Inflammatory macrophage (primary cell): ENCODE results near the gene CCDC183.
"Not testable (repeated sequence)": the region's sequence is repeated elsewhere in the genome, so short reads cannot be mapped to it uniquely, and the experiment has no call there.

Experiments
- DNase-seq, 2 donors: peaks; one replicate each; pipeline ENCODE4 v3.0.0-alpha.2; 2020 to 2022

Gene CCDC183

DNA sequence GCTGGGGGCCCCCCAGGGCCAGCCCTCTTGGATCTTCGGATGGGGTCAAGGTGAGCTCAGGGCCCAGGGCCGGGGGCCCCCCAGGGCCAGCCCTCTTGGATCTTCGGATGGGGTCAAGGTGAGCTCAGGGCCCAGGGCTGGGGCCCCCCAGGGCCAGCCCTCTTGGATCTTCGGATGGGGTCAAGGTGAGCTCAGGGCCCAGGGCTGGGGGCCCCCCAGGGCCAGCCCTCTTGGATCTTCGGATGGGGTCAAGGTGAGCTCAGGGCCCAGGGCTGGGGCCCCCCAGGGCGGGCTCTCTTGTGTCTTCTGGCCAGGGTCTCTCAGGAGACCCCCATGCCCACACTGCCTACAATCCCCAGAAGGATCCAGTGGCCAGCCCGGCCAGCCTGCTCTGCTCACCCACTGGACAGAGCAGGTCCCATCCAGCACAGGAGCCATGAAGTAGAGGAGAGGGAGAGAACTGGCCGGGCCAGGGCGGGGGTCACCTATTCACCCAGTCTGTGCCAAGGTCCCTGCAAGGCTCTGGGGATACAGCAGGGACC is 6.9 kb downstream of the CCDC183 start:
- not testable (repeated sequence) for DNase-seq

DNA sequence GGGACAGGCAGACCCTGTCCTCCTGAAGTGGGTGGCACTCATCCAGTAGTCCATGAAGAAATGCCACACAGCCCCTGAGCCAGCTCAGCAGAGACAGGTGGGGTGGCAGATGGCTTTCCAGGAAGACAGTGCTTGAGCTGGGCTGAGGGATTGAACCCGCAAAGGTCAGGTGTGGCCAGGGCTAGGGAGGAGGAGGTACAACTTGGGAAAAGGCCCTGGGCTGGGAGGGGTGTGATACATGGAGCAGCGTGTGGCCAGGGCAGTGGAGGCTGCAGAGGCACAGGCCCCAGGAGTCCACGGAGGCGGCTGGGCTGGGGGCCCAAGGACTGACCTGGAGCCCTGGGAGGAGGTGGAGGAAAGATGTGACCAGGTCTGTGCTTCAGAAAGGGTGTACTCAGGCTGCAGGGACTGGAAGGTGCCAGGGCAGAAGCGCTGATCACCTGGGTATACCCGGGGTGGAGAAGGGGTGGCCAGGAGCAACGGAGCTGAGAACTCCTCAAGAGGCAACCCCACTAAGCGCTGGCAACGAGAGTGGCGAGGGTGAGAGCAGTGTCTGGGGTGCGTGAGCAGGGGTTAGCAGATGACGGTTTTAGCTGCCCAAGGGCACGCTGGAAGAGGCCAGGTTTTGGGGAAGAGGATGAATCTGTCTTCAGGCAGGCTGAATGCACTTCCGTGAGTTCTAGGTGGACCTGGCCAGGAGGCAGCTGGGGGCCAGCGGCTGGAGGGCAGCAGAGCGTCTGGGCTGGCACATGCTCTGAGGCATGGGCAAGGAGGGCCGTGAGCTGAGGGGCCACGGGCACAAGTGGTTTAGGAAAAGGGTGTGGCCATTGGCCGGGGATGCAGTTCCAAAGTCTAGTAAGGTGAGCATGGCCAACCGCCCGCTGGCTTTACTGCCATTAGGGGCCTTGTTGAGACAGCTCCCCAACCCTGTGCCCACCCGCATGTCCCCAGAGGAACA is 7.7 kb downstream of the CCDC183 start:
- no peak for DNase-seq

DNA sequence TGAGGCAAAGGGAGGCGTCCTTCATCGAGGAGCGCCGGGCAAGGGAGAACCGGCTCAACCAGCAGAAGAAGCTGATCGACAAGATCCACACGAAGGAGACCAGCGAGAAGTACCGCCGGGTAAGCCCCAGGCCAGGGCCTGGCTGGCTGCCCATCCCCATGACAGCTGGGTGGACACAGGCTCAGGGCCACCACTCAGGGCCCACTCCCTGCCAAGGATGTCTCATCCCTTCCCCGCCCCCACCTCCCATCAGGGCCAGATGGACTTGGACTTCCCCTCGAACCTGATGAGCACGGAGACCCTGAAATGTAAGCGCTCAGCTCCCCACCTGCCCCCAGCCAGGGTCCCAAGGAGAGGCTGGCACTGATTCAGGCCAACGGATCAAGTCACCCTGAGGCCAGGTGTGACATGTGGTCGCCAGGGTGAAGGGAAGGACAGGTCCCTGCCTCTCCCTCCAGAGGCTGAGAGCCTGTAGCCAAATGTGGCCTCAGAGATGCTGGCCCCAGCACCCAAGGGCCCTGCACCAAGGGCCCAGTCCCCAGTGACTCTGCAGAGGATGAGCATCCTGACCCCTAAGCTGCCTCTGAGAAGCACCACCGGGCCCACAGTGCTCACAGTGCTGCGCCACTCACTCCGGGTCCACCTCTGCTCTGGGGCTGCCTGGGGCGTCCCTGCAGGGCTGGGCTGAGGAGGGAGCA is 8.5 kb downstream of the CCDC183 start:
- no peak for DNase-seq

DNA sequence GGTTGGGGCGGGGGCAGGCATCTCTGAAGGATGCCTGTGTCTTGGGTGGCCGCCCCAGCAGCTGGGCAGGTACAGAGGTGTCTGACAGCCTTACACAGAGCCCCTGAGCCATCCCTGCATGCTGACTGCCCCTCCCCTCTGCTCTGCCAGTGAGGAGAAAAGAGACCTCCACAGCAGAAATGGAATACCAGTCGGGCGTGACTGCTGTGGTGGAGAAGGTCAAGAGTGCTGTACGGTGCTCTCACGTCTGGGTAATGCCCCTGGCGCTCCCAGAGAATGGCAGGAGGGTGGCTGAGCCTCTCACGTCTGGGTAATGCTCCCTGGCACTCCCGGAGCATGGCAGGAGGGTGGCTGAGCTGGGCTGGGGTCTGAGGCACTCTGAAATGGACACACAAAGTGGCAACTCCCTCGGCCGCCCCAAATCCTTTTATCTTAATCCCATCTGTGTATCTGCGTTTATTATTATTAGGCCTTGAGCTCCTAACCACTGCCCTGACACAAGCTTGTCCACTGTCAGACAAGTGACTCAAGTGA is 9.1 kb downstream of the CCDC183 start:
- no peak for DNase-seq

DNA sequence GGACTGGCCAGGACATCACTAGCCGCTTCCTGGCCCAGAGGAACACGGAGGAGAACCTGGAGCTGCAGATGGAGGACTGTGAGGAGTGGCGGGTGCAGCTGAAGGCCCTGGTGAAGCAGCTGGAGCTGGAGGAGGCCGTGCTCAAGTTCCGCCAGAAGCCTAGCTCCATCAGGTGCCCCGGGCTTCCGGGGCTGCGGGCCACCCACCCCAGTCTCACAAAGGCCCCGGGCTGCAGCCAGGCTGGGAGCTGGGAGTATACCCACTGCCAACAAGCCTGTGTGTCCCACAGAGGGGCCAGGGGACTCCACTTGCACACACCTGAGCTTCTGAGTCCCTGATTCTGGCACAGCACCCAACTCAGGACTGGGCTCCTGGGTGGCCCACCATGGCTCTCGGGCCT is 9.9 kb downstream of the CCDC183 start:
- DNase-seq, result no peak

DNA sequence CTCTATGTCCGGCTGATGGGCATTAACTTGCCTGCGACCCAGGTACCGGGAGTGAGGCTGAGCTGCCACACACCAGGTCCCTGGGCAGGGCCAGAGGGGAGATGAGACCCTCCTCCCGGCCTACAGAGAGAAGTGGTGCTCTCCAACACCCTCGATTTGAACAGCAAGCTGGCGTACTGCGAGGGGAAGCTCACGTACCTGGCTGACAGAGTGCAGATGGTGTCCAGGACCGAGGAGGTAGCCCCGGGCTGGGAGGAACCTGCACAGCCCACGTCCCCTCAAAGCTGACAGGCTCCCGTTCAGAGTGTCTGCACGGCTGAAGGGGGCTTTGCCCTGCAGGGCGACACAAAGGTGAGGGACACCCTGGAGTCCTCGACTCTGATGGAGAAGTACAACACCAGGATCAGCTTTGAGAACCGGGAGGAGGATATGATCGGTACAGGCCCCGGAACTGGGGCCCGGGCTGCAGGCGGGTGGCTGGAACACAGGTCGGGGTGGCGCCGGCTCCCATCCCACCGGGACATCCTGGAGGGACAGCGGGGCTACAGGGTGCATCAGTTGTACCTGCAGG is 10.6 kb downstream of the CCDC183 start:
- no peak for DNase-seq

DNA sequence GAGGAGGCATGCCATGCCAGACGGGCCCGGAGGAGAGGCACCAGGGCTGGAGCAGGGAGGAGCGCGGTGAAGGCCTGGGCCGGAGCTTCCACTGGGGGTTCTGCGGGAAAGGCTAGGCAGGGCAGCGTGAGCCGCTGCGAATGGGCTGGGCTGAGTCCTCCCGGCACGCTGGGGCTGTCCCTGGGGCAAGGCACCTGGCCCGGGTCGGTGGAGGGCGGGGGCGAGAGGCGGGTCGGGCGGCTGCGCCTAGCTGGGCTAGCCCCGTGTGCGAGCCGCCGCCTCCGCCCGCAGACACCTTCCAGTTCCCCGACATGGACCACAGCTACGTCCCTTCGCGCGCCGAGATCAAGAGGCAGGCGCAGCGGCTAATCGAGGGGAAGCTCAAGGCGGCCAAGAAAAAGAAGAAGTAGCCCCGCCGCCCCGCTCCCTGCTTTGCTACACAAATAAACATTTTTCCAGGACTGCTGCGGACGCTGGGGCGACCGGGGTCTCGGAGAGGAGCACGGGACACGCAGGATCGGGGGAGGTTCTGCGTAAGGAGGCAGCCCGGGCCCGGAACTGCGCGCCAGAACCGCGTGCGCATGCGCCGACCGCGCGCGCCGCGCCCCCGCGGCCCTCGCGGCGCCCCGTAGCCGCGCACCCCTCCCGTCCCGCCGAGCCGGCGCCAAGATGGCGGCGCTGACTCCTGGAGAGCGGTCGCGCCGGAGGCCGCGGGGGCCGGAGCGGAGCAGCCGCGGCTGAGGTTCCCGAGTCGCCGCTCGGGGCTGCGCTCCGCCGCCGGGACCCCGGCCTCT is 11.3 kb downstream of the CCDC183 start, which contains the start of gene RABL6:
TSS of gene RABL6 (plus strand) at position 668 of the 794 bp plus-strand sequence. CDS start 249 bp downstream, outside the sequence.
- DNase-seq, result peak; percentile 69 to 87

DNA sequence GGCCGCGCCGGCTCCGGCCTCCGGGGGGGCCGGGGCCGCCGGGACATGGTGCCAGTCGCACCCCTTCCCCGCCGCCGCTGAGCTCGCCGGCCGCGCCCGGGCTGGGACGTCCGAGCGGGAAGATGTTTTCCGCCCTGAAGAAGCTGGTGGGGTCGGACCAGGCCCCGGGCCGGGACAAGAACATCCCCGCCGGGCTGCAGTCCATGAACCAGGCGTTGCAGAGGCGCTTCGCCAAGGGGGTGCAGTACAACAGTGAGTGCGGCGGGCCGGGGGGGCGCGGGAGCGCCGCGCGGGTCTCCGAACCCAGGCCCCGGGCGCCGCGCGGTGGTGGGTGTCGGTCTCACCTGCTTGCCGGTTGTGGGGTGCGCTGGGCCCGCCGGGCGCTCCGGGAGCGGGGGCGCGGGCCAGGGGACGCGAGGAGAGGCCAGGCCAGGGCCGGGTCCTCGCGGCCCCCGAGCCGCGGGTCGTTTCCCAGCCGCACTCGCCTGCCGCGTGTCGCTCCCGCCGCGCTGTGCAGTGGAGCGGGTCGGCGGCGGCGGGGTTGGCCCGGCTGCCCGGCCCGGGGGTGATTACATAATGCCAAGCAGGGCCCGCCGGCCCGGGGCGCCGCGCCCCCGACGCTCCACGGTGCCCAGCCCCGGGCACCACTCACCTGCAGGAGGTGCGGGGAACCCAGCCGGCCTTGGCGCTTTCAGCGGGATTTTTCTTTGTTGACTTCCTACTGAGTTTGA is 12.1 kb downstream of the CCDC183 start:
- no peak for DNase-seq

DNA sequence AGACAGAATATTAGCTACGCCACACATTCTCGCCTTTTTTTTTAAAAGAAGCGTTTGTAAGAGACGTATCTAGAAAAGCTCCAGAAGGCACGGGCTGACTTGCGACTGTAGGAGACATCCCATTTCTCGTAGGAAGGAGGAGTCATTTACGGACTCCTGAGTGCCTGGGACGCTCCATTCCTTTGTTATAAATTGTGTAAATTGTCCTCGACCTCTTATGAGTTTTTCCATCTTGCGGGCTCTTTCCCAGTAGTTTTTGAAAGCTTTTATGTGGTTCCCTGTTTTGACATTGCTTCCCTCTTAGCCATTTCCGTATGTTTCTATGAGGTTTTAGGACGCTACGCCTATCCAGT is 12.6 kb downstream of the CCDC183 start:
- no peak for DNase-seq

DNA sequence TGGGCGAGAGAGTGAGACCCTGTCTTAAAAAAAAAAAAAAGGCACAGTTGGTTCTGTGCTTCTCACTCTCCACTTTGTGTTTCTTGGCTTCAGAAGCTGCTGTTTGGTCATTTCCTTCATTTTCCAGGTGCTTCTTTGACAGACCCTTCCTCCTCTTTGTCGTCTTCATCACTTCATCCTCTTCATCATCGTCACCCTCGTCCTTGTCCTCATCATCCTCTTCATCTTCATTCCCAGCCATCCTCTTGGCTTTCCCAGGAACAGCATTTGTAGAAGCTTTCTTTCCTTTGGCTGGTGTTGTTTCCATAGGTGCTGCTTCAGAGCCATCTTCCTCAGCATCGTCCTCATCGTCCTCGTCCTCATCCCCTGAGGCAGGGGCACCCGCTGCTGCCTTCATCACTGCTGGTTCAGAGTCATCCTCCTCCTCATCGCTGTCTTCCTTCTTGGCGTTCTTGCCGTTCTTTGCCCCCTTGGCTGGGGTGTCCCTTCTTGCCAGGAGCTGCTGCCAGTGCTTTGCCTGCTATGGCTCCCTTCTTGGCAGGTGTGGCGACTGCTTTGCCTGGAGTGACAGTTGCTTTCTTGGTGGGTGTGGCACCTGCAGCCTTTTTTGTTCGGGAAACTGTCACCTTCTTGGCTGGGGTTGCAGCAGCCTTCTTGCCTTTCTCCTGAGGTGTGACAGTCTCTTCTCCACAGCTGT is 18.7 kb downstream of the CCDC183 start:
- DNase-seq, result no peak

DNA sequence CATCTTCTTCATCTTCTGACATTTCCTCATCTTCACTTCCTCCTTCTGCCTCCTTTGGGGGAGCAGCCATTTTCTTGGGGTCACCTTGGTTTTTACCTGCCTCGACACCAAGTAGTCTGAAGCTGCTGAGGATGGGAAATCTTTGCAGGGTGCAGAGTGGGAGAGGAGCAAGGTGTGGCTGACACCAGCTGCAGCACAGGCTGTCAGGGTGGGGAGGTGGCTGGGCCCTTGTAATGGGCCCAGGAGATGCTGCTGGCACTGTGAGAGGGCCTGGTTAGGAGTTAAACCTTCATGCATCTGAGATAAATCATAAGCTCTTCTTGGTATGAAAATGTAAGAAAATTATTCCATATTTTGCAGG is 19.3 kb downstream of the CCDC183 start:
- DNase-seq, result no peak

DNA sequence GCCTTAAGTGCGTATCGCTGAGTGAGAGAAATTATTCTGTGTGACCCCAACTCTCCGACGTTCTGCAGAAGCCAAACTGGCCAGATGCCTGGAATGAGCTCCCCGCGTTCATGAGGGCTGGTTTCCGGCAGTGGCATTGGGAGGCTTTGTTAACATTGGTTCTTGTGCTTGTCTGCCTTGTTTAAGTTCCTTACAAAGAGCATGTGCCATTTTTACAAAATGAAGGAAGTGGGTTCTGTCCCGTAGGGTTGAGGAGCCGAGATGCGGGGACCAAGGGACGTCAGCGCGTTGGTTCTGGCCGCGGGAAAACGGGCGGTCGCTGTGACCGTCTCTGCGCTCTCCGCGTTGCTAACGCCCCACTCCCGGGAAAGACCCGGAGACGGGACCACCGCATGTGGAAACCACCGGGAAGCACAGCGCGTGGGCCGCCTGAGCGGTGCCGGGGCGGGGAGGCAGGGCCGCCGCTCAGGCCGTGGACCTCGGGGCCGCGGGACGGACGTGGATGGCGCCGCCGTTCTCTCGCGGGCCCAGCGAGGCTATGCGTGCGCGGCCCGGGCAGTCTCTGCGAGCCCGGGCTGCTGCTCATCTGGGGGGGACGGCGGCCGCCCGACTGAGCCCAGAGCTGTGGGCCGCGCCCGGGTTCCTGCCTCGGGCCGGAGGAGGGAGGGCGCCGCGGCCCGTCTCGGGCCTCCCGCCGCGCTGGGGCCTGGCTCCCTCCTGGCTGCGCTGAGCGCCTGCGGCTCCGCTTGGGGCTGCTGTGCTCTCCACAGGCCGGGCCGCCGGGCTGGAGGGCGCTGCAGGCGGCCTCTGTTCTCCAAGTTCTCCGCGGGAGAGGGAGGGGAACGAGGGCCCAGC is 25.1 kb downstream of the CCDC183 start:
- DNase-seq, result peak; percentile 35 to 45

DNA sequence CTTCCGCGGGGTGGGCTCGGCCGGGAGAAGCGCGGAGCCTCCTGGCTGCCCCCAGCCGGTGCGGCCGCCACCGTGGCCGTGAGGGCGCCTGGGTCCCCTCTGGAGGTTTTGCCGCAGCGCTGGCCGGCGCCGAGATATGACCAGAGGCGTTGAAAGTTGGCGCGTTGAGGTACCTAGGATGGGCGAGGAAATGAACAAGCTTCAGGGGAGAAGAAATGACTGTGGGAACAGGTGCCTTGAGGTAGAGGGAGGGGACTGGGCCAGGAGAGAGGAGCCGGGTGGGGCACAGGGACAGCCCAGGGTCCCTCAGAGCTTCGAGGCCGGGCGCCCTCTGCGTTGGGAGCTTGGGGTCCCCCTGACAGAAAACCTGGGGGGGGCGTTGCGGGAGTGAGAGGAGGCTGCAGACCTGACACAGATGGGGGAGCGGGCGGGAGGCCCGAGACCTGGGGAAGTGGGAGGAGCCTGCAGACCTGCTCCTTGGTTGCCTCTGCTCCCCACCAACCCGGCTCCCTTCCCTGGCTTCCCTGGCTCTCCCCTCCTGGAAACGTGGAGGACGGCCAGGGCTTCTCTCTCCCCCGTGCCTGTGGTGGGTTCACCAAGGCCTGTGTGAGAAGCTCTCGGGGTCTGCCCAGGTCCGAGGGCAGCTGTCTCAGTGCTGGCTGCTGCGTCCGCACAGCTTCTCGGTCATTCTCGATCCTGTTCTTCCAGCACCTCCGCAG is 25.8 kb downstream of the CCDC183 start:
- no peak for DNase-seq

DNA sequence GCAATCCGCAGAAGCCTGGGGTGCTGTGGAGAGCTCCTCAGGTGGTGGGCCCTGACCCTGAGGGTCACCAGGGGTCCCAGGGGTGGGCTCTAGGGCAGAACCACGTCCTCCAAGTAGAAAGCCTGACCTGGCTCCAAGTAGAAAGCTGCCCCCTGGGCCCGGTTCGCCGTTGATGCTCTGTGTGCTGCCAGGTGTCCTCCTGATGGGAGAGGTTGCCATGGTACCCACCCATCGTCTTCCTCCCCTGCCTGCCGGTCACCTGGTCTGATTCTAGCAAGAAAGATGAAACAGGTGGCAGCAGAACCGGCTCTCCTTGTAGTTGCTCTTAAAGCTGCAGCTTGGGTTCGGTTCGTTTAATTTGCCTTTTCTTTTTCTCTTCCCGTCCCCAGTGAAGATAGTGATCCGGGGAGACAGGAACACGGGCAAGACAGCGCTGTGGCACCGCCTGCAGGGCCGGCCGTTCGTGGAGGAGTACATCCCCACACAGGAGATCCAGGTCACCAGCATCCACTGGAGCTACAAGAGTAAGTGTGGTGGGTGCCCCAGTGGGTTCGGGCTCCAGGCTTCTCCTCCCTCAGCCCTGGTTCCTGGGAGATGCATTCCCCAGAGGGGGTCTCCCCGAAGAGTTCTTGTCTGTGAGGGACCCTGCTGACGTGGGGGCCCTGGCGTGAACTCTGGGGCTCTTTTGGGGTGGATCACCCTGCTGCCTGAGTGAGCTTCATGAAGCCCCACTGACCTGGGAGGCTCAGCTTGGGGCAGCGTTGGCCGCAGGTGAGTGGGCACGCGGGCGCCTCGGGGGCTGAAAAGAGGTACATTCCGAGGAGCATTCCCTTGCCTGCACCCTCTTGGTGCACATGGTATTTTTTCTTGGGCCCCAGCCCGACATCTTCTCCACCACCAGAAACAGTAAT is 27.3 kb downstream of the CCDC183 start:
- no peak for DNase-seq

DNA sequence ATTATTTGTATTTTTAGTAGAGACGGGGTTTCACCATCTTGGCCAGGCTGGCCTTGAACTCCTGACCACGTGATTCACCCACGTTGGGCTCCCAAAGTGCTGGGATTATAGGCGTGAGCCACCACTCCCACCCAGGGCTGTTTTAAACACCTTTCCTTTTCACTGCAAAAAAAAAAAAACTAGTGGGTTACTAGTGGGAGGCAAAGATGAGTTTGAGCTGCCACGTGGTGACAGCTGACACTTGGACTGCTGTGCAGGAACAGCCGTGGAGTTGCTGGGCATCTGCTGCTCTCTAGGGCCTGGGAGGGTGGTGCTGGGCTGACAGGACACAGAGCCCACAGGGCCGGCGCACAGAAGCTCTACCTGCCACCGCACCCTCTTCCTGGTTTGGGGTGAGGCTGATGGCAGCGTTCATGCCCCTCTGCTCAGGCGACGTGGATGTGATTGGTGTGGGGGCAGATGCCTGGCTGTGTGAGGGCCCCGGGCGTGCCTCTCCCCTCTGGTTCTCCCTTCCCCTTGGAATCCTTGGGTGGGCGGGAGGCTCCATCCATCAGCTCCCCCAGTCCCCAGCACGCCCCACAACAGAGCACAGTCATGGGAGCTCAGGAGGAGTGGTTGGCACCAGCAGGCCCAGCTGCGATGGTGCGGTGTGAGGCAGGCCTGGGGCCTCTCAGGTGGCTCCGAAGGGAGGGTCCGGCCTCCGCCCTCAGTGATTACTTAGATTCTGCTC is 28.5 kb downstream of the CCDC183 start:
- DNase-seq, result no peak

DNA sequence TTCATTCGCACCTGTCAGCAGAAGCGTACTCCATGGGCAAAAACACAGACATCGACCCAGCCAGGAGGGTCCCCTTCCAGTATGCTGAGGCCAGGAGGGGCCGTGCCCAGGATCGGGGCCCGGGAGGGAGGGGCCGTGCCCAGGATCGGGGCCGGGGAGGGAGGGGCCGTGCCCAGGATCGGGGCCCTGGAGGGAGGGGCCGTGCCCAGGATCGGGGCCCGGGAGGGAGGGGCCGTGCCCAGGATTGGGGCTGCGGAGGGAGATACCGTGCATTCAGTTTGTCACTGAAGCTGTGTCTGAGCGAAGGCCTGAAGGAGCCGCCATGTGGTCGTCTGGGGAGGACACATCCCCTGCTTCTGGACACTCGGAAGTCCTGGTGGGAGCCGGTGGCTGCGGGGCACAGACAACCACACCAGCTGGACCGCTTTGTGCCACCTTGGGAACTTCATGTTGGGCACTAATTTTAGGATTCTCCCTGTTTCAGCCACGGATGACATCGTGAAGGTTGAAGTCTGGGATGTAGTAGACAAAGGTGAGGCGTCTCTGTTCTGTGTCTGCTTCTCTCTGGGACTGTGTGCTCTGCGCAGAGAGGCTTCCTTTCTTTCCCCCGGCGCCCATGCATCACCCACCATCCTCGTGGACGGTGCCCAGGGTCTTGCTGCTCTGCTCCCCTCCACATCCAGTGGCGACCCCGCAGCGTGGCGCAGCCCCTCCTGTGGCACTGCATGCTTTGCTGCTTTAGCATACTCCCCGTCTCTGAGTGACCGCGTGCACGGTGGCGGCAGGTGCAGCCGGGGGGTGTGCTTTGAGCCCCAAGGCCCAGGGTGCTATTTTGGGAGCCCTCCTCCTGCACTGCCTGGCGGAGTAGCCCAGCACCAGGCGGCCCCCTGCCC is 29.4 kb downstream of the CCDC183 start:
- no peak for DNase-seq
